ENCODE measurements around the gene VSTM5.

Gene VSTM5

DNA sequence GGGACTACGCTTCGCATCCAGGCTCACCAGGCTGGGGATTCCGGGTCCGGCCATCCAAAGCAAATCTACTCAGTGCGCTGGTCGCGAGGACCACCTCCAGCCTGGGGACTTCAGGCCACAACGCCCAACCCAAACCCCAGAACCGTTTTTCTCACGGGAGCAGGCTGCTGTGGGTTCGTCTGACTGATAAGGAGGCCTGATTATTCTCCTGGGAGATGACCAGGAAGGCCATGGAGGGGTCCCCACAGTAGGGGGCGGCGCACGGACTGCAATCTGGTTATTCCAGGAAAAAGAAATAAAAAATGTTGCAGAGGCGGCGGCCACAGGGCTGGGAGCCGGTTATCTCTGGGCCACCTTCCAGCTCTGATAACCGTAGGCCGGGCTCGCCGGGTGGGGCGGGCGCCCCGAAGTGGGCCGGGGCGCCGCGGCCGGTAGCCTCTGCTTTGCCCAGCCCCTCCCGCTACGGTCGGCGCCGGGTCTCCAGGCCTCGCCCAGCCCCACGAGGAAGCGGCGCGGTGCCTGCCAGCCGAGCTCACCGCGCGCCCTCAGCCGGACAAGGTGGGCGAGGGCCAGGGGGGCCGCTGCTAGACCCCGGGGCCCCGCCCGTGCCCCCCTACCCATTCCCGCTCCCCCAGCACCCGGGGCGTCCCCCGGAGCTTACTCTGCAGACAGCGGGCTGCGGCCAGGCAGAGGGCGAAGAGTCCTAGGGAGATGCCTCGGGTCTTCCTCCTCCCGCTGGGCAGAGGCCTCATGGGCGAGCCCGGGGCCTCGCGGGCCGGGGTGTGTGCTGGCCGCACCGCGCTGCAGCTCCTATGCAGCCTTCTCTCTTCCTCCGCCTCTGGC is 446 bp downstream of the VSTM5 start:
- TF ChIP-seq GATA1 (IDR thresholded peaks at IDR 0.05; ENCODE audit: low read depth, low read length) (no peak), POLR2A (IDR thresholded peaks at IDR 0.05; ENCODE audit: low read length) (no peak)
- DNase-seq, result peak; percentile 39 to 61

DNA sequence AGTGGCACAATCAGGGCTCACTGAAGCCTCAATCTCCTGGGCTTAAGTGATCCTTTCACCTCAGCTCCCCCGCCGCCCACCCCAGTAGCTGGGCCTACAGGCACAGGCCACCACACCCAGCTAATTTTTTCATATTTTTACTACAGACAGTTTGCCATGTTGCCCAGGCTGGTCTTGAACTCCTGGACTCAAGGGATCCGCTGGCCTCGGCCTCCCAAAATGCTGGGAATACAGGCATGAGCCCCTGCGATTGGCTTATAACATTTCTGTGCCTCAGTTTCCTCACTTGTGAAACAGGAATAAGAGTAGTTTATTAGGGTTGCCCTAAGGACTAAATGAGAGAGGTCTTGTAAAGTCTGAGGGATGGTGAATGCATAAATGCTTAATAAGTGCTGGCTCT is 1.2 kb downstream of the VSTM5 start:
- TF ChIP-seq POLR2A (IDR thresholded peaks at IDR 0.05; ENCODE audit: low read length) (no peak), GATA1 (IDR thresholded peaks at IDR 0.05; ENCODE audit: low read depth, low read length) (no peak)
- DNase-seq, result no peak

DNA sequence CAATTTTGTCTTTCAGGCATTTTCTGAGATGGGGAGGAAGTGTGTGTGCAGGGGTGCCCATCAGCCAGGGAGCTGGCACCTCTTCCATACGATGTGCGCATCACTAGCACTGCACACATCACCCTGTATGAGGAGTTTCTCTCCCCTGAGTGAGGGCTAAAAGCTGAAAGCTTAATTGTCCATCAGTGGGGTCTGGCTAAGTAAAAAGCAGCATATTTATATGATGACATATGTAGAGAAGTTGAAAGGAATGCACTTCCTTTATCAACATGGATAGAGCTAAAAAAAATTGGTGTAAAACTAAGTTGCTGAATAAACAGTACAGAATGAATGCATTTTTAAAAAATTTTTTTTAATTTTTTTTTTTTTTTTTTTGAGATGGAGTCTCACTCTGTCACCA is 4.0 kb downstream of the VSTM5 start:
- TF ChIP-seq POLR2A (IDR thresholded peaks at IDR 0.05; ENCODE audit: low read length) (no peak), GATA1 (IDR thresholded peaks at IDR 0.05; ENCODE audit: low read depth, low read length) (no peak)
- no peak for DNase-seq

DNA sequence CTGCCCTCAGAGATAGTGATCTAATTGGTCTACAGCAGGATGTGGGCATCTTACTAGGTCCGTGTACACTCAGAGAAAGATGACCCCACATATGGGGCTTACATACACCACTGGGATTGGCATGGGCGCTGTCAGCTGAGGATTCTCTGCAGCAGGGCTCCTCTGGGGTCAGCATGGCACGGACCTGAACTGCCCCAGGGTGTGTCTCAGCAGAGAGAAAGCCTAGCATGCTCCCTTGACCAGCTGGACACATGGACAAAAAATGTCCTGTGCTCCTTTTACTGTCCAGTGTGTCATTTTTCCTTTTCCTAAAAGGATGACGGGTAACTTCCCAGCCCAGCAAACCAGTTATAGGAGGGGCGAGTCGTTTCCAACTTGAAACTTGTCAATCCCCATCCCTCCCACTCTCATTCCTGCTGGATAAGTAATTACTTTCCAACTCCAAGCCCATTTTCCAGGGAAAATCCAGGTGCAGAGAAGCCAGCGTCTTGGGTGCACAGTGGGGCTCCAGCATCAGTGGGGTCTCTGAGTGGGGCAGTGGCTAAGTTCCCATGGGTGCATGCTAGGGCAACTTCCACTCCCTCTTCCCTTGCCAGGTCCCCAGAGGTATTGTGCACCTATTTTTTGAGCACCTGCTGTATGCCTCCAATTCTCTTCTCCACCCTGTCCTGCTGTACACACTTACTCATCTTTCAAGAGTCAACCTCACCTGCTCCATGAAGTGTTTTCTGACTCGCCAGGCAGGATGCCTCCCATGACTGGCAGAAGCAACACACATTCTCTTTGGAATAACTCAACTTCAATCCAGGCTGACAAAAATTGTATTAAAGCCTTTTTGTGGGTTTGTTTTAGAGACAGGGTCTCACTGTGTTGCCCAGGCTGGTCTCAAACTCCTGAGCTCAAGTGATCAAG is 5.0 kb downstream of the VSTM5 start:
- TF ChIP-seq POLR2A (IDR thresholded peaks at IDR 0.05; ENCODE audit: low read length) (no peak), GATA1 (IDR thresholded peaks at IDR 0.05; ENCODE audit: low read depth, low read length) (no peak)
- no peak for DNase-seq

GRCh38 chr11:93844568-93844967 is 5.8 kb downstream of the VSTM5 start:
- no peak for DNase-seq
- TF ChIP-seq GATA1 (IDR thresholded peaks at IDR 0.05; ENCODE audit: low read depth, low read length) (no peak), POLR2A (IDR thresholded peaks at IDR 0.05; ENCODE audit: low read length) (no peak)

GRCh38 chr11:93843906-93844305 is 6.5 kb downstream of the VSTM5 start:
- DNase-seq, result no peak
- no peak for TF ChIP-seq POLR2A (IDR thresholded peaks at IDR 0.05; ENCODE audit: low read length)
- TF ChIP-seq GATA1 (IDR thresholded peaks at IDR 0.05; ENCODE audit: low read depth, low read length), result no peak

DNA sequence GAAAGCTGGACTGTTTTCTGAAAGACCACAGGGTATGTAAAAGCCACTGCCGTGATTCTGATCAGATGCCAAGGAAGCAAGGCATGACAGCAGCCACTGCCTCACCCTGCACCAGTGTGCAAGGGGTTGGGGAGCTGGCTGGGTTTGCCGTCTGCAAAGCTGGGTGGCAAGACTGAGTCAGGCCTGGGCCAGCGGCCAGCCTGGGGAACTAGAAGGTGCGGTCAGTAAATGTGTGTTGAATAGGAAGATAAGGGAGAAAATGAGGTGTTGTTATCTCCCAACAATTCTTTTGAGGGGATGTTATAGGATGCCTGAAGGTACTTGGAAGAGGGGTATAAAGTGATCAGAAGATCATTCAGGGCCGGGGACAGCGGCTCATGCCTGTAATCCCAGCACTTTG is 8.0 kb downstream of the VSTM5 start:
- peak; percentile 71 to 88 for DNase-seq
- TF ChIP-seq POLR2A (IDR thresholded peaks at IDR 0.05; ENCODE audit: low read length) (no peak), GATA1 (IDR thresholded peaks at IDR 0.05; ENCODE audit: low read depth, low read length) (no peak)

- TF ChIP-seq POLR2A (IDR thresholded peaks at IDR 0.05; ENCODE audit: low read length) (no peak), GATA1 (IDR thresholded peaks at IDR 0.05; ENCODE audit: low read depth, low read length) (no peak)
- no peak for DNase-seq
Observed at GRCh38 chr11:93842034-93842433, 8.4 kb downstream of the VSTM5 start.

GRCh38 chr11:93841446-93841845 is 9.0 kb downstream of the VSTM5 start:
- DNase-seq, result no peak
- TF ChIP-seq POLR2A (IDR thresholded peaks at IDR 0.05; ENCODE audit: low read length) (no peak), GATA1 (IDR thresholded peaks at IDR 0.05; ENCODE audit: low read depth, low read length) (no peak)

DNA sequence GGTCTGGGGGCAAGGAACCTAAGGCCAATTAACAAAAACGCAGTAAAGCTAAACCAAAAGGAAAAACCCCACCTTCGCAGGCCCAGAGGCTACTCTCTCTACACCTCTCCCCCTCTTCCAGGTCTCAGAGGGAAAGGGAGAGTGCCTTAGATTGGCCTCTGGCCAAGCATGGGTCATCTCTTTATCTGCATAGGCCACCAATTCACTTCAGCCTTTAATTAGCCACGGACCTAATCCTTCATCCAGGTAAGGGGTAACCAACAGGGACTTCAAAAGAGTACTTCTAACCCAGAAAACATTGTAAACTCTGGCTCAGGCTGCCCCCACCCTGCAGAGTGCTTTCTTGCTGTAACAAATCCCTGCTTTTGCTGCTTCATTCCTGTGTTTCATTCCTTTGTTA is 9.4 kb downstream of the VSTM5 start:
- no peak for DNase-seq
- TF ChIP-seq POLR2A (IDR thresholded peaks at IDR 0.05; ENCODE audit: low read length) (no peak), GATA1 (IDR thresholded peaks at IDR 0.05; ENCODE audit: low read depth, low read length) (no peak)

DNA sequence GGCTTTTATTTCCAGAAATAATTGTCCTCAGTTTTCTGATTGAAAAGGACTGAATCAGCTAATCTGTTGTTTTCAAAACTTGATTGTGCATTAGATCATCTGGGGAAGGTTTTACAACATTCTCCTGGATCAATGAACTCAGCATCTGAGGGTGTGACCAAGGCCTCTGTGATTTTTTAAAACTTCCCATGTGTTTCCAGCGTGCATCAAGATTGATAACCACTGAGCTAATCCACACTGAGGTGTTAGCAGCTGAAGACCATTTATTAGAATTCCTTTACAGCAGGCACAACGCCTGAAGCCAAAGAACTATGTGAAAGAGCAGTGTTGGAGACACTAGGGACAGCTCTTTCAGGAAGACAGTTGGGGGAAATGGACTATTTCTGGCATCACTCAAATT is 10.2 kb downstream of the VSTM5 start:
- no peak for TF ChIP-seq POLR2A (IDR thresholded peaks at IDR 0.05; ENCODE audit: low read length)
- no peak for TF ChIP-seq GATA1 (IDR thresholded peaks at IDR 0.05; ENCODE audit: low read depth, low read length)
- DNase-seq, result no peak

GRCh38 chr11:93838967-93839366 is 11.5 kb downstream of the VSTM5 start:
- TF ChIP-seq GATA1 (IDR thresholded peaks at IDR 0.05; ENCODE audit: low read depth, low read length), result no peak
- no peak for TF ChIP-seq POLR2A (IDR thresholded peaks at IDR 0.05; ENCODE audit: low read length)

DNA sequence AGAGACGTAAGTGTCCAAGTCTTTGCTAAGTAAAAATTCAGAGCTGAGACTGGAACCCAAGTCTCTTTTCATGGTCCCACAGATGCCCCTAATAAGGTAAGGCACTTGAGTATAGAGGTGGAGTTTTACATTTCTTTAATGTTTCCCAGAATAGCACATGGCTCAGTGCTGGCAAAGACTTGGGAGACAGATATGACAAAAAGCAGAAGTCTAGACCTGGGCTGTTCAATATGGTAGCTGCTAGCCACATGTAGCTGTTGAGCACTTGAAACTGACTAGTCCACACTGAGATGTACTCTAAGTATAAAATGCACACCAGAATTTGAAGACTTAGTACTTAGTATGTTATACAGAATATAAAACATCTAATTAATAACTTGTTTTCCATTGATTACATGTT is 17.6 kb downstream of the VSTM5 start:
- DNase-seq, result no peak
- TF ChIP-seq POLR2A (IDR thresholded peaks at IDR 0.05; ENCODE audit: low read length) (no peak), GATA1 (IDR thresholded peaks at IDR 0.05; ENCODE audit: low read depth, low read length) (no peak)

More at GRCh38 chr11:93838967-93839366, 11.5 kb downstream of the VSTM5 start:
- DNase-seq, result no peak

- no peak for DNase-seq
- TF ChIP-seq GATA1 (IDR thresholded peaks at IDR 0.05; ENCODE audit: low read depth, low read length) (no peak), POLR2A (IDR thresholded peaks at IDR 0.05; ENCODE audit: low read length) (no peak)
Observed at GRCh38 chr11:93831343-93832127, 18.9 kb downstream of the VSTM5 start.

Data from erythroblast (primary cell).